ENCODE data around the gene SMNDC1.
"Not testable (repeated sequence)": the region's sequence is repeated elsewhere in the genome, so short reads cannot be mapped to it uniquely, and the experiment has no call there.

Gene SMNDC1

DNA sequence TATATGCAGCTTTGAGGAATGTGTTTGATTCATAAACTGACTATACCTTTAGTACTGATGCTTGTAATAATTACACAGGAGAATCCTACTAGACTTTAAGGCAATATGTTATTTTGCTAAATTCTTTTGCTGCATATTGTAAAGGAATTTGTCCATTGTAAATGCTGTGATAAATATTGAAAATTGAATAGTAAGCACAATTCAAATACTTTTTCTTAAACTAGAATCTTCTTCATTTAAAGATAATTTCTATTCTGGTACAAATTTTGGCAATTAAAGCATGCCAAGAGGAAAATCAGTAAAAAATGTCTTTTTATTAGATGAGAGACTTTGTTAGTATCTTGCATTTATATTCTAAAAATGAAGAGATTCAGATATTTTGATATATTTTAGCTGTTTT lies 45.4 kb downstream of the SMNDC1 start:
- no peak for DNase-seq (ENCODE audit: low read depth)
- TF ChIP-seq, protein P1, sequence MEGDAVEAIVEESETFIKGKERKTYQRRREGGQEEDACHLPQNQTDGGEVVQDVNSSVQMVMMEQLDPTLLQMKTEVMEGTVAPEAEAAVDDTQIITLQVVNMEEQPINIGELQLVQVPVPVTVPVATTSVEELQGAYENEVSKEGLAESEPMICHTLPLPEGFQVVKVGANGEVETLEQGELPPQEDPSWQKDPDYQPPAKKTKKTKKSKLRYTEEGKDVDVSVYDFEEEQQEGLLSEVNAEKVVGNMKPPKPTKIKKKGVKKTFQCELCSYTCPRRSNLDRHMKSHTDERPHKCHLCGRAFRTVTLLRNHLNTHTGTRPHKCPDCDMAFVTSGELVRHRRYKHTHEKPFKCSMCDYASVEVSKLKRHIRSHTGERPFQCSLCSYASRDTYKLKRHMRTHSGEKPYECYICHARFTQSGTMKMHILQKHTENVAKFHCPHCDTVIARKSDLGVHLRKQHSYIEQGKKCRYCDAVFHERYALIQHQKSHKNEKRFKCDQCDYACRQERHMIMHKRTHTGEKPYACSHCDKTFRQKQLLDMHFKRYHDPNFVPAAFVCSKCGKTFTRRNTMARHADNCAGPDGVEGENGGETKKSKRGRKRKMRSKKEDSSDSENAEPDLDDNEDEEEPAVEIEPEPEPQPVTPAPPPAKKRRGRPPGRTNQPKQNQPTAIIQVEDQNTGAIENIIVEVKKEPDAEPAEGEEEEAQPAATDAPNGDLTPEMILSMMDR (IDR thresholded peaks at IDR 0.05; ENCODE audit: insufficient read depth, low read depth, low read length, missing control alignments), result no peak

DNA sequence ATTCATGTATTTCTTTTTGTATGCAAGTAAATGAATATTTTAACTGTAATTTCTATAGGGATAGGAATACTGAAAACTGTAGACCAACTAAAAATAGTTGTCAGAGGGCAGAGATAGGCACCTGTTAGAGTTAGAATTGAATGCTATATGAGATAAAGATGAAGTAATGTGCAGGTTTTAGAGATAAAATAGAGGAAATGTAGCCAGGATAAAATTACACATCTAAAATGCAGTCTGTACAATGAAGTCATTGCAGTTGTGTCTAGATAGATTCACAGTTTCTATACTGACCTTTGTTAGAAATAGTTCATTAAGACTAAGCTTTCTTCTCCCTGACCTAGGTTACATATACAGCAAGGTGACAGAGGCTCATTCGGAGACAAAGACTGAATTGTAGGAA lies 46.2 kb downstream of the SMNDC1 start:
- TF ChIP-seq, protein P1 (IDR thresholded peaks at IDR 0.05; ENCODE audit: insufficient read depth, low read depth, low read length, missing control alignments), result no peak
- H3K4me3 ChIP-seq (ENCODE audit: low read depth, low read length), result no peak overlapping the region
- no peak for DNase-seq (ENCODE audit: low read depth)

More for the DNA sequence above, 45.4 kb downstream of the SMNDC1 start:
- H3K4me3 ChIP-seq (ENCODE audit: low read depth, low read length), result no peak overlapping the region

DNA sequence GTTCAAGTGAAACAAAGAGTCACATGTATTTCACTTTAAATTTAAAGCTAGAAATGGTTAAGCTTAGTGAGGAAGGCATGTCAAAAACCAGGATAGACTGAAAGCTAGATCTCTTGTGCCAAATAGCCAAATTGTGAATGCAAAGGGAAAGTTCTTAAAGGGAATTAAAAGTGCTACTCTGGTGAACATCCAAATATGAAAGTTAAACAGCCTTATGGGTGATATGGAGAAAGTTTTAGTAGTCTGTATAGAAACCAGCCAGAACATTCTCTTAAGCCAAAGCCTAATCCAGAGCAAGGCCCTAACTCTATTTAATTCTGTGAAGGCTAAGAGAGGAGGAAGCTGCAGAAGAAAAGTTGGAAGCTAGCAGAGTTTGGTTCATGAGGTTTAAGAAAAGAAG lies 50.3 kb downstream of the SMNDC1 start:
- no peak for DNase-seq (ENCODE audit: low read depth)
- no peak overlapping the region for H3K4me3 ChIP-seq (ENCODE audit: low read depth, low read length)
- TF ChIP-seq, protein P1 (IDR thresholded peaks at IDR 0.05; ENCODE audit: insufficient read depth, low read depth, low read length, missing control alignments), result no peak

DNA sequence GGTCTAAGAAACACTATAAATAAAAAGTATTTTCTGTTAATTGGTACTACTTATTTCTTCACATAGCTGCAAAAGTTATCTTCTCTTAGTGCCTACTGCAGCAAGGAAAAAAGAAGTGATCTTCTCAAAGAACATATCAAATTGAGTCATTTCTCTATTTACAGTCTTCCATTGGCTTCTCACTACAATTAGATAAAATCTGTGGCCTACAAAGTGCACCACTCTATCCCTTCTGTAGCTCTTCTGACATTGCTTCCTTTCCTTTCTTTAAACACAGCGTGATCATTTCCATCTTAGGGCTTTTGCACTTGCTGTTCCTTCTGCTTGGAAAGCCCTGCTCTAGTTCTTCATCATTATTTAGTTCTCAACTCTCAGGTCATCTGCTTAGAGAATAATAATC lies 52.6 kb downstream of the SMNDC1 start:
- no peak for DNase-seq (ENCODE audit: low read depth)
- H3K4me3 ChIP-seq (ENCODE audit: low read depth, low read length), result no peak overlapping the region
- TF ChIP-seq, protein P1 (IDR thresholded peaks at IDR 0.05; ENCODE audit: insufficient read depth, low read depth, low read length, missing control alignments), result no peak

DNA sequence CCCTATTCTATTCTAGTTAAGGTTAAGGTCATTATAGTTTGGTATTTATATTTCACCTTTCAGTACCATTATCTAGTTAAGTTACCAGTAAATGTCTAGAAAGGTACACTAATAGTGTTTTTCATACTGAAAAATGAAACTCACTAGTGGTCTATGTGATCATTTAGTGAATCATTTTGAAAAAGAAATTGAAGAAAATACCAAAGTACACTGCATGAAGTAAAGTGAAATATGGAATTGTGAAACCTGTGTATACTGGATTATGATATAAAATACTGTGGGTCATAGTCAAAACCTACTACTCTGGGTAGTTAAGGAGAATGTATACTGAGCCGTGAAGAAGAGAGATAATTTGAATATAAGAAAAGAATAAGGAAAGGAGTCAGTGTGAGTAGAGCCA lies 53.3 kb downstream of the SMNDC1 start:
- DNase-seq (ENCODE audit: low read depth), result peak; percentile 30
- H3K4me3 ChIP-seq (ENCODE audit: low read depth, low read length), result not testable (repeated sequence)

DNA sequence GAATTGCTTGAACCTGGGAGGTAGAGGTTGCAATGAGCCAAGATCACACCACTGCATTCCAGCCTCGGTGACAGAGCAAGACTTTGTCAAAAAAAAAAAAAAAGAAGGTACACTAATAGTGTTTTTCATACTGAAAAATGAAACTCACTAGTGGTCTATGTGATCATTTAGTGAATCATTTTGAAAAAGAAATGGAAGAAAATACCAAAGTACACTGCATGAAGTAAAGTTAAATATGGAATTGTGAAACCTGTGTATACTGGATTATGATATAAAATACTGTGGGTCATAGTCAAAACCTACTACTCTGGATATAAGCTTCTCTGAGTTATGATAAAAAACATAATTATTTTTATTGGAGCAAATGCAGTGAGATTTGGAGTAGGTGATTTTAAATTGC lies 55.2 kb downstream of the SMNDC1 start:
- DNase-seq (ENCODE audit: low read depth); H3K4me3 ChIP-seq (ENCODE audit: low read depth, low read length): not testable (repeated sequence)

DNA sequence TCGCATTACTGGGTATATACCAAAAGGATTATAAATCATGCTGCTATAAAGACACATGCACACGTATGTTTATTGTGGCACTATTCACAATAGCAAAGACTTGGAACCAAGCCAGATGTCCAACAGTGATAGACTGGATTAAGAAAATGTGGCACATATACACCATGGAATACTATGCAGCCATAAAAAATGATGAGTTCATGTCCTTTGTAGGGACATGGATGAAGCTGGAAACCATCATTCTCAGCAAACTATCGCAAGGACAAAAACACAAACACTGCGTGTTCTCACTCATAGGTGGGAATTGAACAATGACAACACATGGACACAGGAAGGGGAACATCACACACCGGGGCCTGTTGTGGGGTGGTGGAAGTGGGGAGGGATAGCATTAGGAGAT lies 56.9 kb downstream of the SMNDC1 start:
- not testable (repeated sequence) for H3K4me3 ChIP-seq (ENCODE audit: low read depth, low read length); DNase-seq (ENCODE audit: low read depth)

DNA sequence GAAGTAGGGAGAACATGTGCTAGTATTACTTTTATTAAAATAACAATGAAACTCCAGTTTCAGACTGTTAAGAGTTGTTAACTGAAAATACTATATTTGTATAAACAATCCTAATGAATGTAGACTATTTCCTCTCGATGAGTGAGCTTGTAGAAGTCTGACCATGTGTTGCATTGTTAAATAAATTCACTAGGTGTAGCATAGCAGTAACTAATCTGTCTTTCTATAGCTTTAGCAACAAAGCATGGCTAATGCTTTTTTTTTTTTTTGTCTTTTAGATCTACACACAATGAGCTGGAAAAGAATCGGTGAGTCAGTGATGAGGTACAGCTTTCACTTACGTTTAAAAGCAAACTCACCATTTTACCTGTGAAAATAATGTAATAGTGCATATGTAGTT lies 60.2 kb downstream of the SMNDC1 start:
- TF ChIP-seq, protein P1 (IDR thresholded peaks at IDR 0.05; ENCODE audit: insufficient read depth, low read depth, low read length, missing control alignments), result no peak
- no peak overlapping the region for H3K4me3 ChIP-seq (ENCODE audit: low read depth, low read length)
- DNase-seq (ENCODE audit: low read depth), result no peak

DNA sequence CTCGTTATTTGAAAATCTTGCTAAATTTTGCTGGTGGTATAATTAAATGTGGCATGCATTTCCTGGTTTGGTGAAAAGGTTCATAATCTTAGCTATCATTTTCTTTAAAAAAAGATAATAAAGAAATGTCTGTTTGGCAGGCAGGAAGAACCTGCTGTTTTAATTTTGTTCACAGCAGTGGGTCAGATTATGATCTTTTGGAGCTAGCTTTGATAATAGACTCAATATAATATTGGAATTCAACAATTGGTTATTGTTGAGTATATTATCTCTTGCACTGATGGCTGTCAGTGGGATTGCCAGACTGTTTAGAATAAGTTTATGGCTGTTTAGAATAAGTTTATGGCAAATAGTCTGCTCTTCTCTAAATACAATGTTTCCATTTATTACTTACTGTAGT lies 62.2 kb downstream of the SMNDC1 start:
- DNase-seq (ENCODE audit: low read depth), result no peak
- TF ChIP-seq, protein P1 (IDR thresholded peaks at IDR 0.05; ENCODE audit: insufficient read depth, low read depth, low read length, missing control alignments), result no peak
- no peak overlapping the region for H3K4me3 ChIP-seq (ENCODE audit: low read depth, low read length)
